T-helper 1 cell (primary cell): ENCODE data around the gene E2F1.
"Not testable (repeated sequence)": the region's sequence is repeated elsewhere in the genome, so short reads cannot be mapped to it uniquely, and the experiment has no call there.

Experiments used
- DNase-seq, 5 donors: peaks; one replicate each; pipeline ENCODE4 v3.0.0-alpha.2; 2012 to 2020

Gene E2F1

DNA sequence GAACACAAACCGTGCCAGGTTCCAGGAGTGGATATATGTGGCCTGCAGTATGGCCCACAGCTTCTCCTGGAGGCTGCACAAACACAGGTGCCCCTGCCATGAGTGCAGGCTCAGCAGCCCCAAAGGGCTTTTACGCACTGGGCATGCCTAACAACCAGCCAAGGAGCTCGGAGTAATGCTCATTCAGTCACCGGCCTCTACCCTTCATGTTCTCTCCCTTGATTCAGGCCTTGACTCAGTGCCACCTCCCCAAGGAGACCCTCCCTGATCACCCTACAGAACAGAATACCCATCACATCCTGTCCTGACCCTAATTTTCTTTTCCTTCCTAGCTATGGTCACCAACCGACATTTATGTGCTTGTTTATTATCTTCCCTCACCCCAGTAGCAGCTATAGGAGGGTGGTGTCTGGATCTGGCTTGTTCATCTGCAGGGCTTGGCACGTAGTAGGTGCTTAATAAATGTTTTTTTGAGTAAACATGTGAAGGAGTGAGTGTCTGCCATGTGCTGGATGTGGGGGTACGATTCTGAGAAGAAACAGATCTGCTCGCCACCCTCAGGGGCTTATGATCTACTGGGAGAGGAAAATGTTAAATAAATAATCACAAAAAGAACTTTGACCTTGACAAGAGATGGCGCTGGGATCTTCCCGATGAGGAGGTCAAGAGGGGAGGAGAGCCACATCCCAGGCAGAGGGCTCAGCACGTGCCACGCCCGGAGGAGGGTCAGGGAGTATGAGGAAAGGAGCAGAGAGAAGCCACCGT is 24.7 kb upstream of the E2F1 start:
- DNase-seq = no peak

DNA sequence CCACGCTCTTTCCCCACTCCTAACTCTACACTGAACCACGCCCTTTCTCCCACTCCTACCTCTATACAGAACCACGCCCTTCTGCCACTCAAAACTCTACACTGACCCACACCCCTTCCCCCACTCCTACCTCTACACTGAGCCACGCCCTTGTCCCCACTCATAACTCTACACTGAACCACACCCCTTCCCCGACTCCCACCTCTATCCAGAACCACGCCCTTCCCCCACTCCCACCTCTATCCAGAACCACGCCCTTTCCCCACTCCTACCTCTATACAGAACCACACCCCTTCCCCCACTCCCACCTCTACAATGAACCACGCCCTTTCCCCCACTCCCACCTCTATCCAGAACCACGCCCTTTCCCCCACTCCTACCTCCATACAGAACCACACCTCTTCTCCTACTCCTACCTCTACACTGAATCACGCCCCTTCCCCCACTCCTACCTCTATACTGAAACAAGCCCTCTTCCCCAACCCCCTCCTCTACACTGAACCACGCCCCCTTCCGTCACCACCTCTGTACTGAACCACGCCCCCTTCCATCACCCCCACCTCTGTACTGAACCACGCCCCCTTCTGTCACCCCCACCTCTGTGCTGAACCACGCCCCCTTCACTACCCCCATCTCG is 23.8 kb upstream of the E2F1 start:
- no peak for DNase-seq

DNA sequence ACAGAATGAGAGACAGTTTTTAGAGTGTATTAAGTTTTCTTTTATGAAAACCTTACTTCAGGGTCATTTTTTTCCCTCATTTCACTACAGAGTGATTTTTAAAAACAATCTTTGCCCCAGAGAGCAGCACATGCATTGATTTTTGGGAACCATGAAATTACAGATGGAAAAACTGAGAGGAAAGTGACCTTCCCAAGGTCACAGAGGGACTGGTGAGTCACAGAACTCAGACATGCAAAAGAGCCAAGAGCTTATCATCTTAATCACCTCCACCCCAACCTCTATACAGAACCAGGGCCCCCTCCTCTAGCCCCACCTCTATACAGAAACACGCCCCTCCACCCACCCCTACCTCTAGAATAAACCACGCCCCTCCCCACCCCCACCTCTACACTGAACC is 23.2 kb upstream of the E2F1 start:
- DNase-seq = no peak

DNA sequence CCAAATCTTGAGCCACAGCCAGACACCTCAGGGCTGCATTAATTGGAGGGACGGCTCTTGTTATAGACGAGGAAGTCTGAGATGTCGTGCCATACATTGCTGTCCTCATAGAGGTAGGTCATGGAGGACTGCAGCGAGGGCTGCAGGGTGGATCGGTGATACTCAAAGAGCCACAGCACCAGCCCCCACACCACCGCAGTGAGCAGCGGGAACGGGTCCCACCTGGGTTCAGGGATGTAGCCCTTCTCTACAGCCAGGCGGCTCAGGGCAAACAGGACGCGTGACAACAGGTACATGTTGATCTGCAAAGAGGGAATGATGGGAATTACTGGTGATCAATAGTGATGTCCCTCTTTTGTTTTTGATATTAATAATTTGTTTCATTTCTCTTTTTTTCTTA is 21.5 kb upstream of the E2F1 start:
- no peak for DNase-seq

DNA sequence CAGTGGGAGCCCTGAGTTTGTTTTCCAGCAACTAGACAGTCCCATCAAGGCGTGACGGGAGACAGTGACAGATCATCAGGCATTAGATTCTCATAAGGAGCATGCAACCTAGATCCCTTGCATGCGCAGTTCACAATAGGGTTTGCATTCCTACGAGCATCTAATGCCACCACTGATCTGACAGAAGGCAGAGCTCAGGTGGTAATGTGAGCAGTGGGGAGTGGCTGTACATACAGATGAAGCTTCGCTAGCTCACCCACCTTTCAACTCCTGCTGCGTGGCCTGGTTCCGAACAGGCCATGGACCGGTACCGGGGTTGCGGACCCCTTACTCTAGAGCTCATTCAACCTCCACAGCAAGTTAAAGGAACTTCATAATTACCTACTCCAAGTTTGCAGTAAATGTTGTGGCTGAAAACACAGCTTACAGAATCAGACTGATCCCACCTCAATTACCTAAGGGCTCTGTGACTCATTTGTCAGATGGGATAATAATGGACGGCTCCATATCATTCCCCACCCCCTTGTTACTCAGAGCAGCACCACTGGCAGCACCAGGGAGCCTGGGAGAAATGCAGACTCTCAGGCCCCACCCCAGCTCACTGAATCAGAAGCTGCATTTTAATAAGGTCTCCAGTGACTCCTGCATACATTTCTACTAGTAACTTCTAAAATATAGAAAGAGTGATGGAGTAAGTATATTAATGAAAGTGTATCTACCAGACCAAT is 18.2 kb upstream of the E2F1 start:
- DNase-seq = no peak

DNA sequence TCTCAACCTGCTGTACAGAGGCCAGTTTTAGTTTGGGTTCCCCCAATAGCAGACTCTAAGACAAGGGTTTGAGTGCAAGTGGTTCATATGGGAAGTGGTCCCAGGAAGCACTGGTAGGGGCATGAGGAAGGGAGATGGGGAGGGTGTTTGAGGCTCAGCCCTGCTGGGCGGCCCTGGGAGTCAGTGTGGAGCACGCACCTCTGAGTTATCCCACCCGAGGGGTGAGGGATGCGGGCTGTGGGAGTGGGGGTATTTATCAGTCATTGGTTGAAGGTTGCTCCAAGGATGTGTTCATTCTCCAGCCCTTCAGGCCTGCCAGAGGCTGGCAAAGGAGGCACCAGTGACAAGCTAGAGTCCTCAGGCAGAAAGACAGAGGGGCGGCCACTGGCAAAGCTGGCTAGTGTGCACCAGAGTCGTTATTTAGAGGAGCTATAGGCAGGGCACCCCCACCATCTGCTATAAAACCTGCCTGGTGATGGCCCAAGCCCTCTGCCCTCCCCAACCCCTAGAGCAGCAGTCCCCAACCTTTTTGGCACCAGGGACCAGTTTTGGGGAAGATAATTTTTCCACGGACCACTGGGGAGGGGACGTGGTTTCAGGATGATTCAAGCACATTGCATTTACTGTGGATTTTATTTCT is 17.4 kb upstream of the E2F1 start:
- no peak for DNase-seq

DNA sequence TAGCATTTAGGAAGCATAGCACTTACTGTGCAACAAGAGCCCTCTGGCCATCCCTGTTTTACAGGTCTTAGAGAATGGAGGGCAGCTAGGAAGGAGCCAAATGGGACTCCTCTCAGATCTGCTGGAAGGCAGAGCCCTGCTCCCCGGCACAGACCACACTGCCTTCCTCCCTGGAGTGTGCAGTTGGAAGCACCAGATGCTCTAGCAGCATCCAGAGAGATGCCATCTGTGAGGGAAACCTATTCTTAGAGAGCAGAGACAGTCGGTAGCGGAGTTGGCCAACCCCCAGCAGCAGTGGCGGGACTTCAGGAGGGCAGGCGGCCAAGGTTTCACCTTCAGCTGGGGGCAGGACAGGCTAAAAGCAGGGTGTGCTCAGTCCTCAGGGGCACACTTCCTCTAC is 16.7 kb upstream of the E2F1 start:
- no peak for DNase-seq

DNA sequence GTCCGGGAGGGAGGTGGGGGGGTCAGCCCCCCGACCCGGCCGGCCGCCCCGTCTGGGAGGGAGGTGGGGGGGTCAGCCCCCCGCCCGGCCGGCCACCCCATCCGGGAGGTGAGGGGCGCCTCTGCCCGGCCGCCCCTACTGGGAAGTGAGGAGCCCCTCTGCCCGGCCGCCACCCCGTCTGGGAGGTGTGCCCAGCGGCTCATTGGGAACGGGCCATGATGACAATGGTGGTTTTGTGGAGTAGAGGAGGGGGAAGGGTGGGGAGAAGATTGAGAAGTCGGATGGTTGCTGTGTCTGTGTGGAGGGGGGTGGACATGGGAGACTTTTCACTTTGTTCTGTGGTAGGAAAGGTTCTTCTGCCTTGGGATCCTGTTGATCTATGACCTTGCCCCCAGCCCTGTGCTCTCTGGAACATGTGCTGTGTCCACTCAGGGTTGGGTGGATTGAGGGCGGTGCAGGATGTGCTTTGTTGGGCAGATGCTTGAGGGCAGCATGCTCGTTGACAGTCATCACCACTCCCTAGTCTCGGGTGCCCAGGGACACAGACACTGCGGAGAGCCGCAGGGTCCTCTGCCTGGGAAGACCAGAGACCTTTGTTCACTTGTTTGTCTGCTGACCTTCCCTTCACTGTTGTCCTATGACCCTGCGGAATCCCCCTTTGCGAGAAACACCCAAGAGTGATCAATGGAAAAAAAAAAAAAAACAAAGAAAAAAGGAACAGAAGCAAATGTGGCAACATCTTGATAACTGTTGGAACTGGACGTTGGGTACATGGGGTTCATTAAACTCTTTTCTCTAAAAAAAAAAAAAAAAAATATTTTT is 15.7 kb upstream of the E2F1 start:
- DNase-seq = no peak

DNA sequence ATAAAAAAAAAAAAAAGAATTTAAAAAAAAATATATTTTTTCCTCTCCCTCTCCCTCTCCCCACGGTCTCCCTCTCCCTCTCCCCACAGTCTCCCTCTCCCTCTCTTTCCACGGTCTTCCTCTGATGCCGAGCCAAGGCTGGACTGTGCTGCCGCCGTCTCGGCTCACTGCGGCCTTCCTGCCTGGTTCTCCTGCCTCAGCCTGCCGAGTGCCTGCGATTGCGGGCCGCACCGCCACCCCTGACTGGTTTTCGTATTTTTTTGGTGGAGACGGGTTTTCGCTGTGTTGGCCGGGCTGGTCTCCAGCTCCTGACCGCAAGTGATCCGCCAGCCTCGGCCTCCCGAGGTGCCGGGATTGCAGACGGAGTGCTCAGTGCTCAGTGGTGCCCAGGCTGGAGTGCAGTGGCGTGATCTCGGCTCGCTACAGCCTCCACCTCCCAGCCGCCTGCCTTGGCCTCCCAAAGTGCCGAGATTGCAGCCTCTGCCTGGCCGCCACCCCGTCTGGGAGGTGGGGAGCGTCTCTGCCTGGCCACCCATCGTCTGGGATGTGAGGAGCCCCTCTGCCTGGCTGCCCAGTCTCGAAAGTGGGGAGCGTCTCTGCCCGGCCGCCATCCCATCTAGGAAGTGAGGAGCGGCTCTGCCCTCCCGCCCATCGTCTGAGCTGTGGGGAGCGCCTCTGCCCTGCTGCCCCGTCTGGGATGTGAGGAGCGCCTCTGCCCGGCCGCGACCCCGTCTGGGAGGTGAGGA is 14.7 kb upstream of the E2F1 start:
- DNase-seq = not testable (repeated sequence)

DNA sequence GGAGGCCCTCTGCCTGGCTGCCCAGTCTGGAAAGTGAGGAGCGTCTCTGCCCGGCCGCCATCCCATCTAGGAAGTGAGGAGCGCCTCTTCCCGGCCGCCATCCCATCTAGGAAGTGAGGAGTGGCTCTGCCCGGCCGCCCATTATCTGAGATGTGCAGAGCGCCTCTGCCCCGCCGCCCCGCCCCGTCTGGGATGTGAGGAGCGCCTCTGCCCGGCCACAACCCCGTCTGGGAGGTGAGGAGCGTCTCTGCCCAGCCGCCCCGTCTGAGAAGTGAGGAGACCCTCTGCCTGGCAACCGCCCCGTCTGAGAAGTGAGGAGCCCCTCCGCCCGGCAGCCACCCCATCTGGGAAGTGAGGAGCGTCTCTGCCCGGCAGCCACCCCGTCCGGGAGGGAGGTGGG is 12.8 kb upstream of the E2F1 start:
- DNase-seq = not testable (repeated sequence)

DNA sequence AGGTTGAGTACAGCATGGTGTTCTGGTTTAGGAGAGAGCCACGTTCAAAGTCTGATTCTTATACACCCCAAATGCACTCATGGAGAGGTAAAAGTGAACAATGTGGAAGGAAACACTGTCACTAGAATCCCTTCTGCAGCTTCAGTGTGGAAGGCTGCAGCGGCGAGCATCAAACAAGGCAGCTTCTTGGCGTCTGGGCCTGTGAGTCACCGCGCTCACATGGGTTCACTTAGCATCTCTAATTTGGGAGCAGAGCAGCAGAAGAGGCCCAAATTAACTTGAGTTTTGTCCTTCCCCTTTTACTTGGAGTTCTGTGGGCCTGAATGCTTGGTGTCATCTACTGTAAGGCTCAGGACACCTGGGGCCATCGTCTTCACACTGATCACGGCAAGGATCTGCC is 10.9 kb upstream of the E2F1 start:
- no peak for DNase-seq

DNA sequence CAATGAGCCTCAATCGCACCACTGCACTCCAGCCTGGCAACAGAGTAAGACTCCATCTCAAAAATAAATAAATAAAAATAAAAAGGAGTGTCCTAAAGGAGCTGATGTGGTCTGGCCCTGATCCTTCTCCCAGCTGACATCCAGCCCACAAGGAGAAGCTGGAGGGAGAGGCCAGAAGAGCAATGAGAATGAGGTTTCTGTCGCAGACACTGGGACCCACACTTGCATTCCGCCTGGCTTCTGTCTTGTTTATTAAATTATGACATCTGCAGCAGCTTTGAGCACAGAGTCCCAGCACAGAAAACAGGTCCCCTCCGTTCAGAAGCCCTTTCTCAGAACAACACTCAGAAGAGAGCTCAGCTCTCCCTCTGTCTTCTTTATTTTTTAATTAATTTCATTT is 10.3 kb upstream of the E2F1 start:
- DNase-seq = no peak

DNA sequence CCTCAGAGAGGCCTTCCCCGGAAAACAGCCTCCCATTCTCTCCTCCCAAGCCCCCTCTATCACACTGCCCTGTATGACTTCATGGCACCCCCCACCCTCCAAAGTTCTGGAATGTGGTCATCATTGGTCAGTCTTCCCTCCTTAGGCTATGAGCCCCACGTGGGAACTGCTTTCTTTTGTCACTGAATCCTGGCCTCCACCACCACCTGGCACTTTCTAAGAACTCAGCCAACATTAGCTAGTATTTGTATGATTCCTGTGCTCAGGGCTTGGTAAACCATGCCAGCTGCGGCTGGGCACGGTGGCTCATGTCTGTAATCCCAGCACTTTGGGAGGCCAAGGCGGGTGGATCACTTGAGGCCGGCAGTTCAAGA is 8.4 kb upstream of the E2F1 start:
- no peak for DNase-seq

DNA sequence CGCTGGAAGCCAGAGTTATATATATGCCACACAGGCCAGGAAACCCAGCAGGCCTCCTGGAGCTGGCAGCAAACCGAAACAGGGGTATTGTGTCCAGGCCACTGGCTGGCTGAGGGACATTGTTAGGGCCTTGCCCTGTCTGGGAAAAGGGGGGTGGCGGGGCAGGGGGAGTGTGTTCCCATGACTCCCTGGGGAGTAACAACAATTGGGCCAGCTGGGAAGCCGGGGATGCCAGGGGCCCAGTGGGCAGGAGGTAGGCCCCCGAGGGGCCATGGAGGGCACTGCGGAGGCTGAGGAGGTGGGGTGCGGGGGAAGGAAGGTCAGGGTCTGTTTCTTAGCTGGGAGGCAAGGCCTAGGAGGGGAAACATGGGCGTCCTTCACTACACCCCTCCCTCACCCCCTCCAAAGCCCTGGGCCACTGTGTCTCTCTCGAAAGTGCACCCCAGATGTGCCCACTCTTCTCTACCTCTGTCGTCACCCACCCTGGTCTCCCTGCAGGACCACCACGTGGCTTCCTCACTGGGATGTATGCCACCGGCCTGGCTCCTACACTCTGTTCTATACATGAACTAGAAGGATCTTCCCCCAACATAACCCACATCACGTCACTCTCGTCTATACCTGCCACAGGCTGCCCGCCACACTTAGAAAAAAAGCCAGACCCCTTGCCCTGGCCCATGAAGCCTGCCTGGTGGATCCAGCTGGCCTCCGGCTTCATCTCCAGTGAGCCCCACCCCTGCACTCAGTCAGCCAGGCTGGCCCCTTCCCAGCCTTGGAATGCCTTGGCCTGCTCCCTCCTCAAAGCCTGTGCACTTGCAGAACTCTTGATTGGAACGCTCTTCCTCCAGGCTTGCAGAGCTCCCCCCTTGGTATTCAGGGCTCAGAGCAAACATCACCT is 7.8 kb upstream of the E2F1 start:
- no peak for DNase-seq

DNA sequence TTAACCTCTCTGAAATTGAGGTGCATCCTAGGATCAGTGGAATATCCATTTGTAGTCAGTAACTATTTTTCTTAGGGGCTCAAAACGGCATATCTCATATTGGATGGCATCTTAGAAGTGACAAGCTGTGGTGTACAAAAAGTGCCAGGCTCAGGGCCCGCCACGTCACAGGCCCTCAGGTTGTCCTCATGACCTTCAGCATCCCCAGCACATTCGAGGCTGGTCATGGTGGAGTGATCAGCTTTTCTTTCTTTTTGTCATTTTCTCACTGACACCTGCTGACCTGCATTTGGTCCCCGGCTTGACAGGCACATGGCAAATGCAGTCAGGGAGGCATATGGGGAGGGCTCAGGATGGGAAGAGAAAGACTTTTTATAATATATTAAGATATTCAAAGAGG is 7.1 kb upstream of the E2F1 start:
- DNase-seq = no peak

DNA sequence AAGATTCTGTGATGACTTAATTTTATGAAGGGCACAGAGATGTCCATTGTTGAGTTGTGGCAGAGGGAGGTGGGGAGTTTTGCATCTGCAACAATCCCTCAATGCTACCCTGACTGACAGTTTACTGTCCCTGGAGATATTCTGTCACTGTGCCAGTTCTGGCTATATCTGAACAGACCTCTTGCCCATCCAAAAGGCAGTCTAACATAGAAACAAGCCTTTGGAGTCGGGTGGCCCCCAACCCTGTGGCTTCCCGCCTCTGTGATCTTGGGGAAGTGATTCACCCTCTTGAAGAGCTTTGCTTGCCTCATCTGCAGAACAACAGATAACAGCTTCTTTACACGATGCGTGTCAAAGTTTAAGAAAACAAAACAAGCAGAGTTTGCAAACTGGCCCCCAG is 3.8 kb upstream of the E2F1 start:
- DNase-seq = peak in 1 of 5 donors; percentile 56

DNA sequence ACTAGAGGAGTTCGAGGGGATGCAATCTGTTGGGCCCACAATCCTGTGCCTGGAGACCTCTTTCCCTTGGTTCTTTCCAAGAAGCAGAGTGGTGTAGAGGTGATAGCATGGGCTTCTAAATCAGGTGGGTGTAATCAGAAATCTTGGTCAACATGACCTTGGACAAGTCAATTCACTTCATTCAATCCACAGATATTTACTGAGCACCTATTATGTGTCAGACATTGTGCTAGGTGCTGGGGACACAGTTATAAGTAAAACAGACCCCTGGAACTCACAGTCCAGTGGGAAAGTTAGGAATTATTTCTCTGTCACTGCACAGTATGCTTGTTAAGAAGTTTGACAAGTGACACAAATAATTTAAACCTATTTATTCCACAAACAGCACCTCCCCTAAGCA is 3.3 kb upstream of the E2F1 start:
- DNase-seq = no peak

DNA sequence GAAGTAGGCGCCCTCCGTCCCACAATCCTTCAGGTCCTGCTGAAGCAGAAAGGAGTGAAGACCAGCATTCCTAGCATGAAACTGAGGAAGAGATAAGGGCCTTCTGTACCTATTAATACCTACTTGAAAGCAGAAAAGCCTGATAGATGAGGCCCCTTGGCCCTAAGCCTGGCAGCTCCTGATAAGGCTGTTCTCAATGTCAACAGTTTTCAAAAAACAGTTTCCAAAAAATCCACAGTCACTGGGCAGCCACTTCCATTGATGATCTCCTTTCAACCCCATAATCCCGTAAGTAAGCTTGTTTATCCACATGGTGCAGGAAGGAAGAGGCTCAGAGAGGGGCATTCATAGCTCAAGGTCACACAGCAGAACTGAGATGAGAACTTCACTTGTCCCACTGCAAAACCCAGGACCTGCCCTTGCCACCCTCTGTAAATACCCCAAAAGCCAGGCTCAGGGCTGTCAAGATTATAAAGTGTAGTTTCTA is 2.8 kb upstream of the E2F1 start:
- DNase-seq = no peak

DNA sequence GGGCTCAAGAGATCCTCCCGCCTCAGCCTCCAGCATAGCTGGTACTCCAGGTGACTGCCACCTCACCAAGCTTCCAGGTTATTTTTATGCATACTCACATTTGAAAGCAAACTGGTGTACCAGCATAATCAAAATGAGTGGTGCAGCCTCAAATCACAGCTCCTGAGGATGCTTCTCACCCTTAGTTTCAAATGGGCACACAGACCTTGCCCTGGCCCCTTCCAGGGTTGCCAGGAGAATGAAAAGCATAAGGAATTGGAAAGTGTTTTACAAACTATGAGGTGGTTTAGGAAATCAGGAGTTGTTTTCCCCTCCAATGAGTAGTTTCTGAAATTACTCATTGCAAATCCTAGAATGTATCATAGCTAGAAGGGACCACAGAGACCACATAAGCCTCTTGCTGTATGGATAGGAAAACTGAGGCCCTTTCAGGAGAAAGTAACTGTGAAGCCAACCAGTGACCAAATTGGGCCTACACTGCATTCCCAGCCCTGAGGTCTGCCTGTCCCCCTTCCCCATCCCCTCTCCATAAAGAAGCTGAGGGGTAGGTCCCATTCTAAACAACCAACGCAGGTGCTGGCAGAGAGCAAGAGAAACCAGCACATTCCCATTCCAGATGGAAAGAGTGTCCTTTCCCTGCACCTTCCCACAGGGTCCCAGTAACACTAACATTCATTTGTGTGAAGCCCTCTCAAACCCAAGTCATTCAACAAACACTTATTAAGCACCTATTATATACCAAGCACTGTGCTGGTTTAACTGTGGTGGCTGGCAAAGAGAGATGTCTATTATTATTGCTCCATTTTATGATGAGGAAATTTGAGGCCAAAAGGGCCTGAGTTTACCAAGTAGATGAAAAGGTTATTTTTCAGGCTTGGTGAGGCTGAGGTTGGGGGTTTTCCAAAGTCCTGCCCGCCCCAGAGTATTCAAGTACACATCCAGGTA is 2.1 kb upstream of the E2F1 start:
- no peak for DNase-seq
